RWPE1 (cell line): ENCODE measurements around the gene FANCE.
"Not testable (repeated sequence)": the region's sequence is repeated elsewhere in the genome, so short reads cannot be mapped to it uniquely, and the experiment has no call there.

Experiments
- CTCF ChIA-PET: fragments of 350-600 bp; sonication (Branson Sonifier 250); formaldehyde crosslinking; extraction: SDS; loops from one replicate; lab custom pipeline; 2021; lab: Yijun Ruan, JAX
- POLR2A ChIA-PET: fragments of 400-600 bp; formaldehyde crosslinking; extraction: SDS; loops from one replicate; lab custom pipeline; 2020; ENCODE audit warnings: antibody characterized with exemption; ENCODE audit not compliant: low non-redundant PET; lab: Yijun Ruan, JAX
- DNase-seq: peaks from one replicate; pipeline ENCODE4 v3.0.0; 2012; ENCODE audit warnings: low spot score
- H3K27ac ChIP-seq: fragments of 450-650 bp; 2 replicates; pipeline ENCODE4 v1.5.1; 2017
- CTCF ChIP-seq: fragments of 450-650 bp; conservative IDR thresholded peaks from 2 replicates; pipeline ENCODE4 v1.5.1; 2017; ENCODE audit warnings: low read depth, mild to moderate bottlenecking

FANCE gene

GRCh38 chr6:35428421-35429149, 23.6 kb upstream of the FANCE start:
- ChIA-PET CTCF (interaction anchor here (0.9 kb wide), 1 partner anchor 21 kb away, joined by 5 read pairs; no protein-coding TSS in a partner anchor), POLR2A (no interaction called here)
- no peak for TF ChIP-seq CTCF
- no peak for DNase-seq
- H3K27ac ChIP-seq: no peak overlapping the region

- no peak overlapping the region for H3K27ac ChIP-seq
- TF ChIP-seq CTCF: no peak
- ChIA-PET POLR2A (no interaction called here), CTCF (interaction anchor here (0.6 kb wide), 1 partner anchor 38 kb away, joined by 3 read pairs; no protein-coding TSS in a partner anchor)
- no peak for DNase-seq
These were observed 22.7 kb upstream of the FANCE start for GRCh38 chr6:35429463-35429862.

- ChIA-PET POLR2A (no interaction called here), CTCF (interaction anchor here (0.6 kb wide), 2 partner anchors 26 to 107 kb away, joined by 3 to 4 read pairs; no protein-coding TSS in a partner anchor)
These were observed 19.8 kb upstream of the FANCE start for GRCh38 chr6:35432291-35432690.

GRCh38 chr6:35432702-35433101, 19.4 kb upstream of the FANCE start:
- CTCF ChIA-PET: interaction anchor here (0.6 kb wide), 1 partner anchor 107 kb away, joined by 3 read pairs; no protein-coding TSS in a partner anchor

More at GRCh38 chr6:35432291-35432690, 19.8 kb upstream of the FANCE start:
- DNase-seq: no peak
- TF ChIP-seq CTCF: no peak
- H3K27ac ChIP-seq: no peak overlapping the region

GRCh38 chr6:35435074-35435837, 16.9 kb upstream of the FANCE start:
- CTCF ChIA-PET: interaction anchor here (0.6 to 0.8 kb wide), 2 partner anchors 17 to 136 kb away, joined by 3 read pairs; partner anchors contain the start of gene FANCE
- POLR2A ChIA-PET: no interaction called here

More at GRCh38 chr6:35432702-35433101, 19.4 kb upstream of the FANCE start:
- H3K27ac ChIP-seq, DNase-seq, POLR2A ChIA-PET: not testable (repeated sequence)

GRCh38 chr6:35436071-35436857, 15.9 kb upstream of the FANCE start:
- TF ChIP-seq CTCF: no peak
- POLR2A ChIA-PET: no interaction called here

More at GRCh38 chr6:35435074-35435837, 16.9 kb upstream of the FANCE start:
- no peak for TF ChIP-seq CTCF
- H3K27ac ChIP-seq: no peak overlapping the region
- DNase-seq: no peak

GRCh38 chr6:35438378-35439065, 13.6 kb upstream of the FANCE start:
- DNase-seq, POLR2A ChIA-PET, H3K27ac ChIP-seq: not testable (repeated sequence)
- CTCF ChIA-PET: interaction anchor here (0.6 kb wide), 1 partner anchor 83 kb away, joined by 6 read pairs; no protein-coding TSS in a partner anchor

More at GRCh38 chr6:35436071-35436857, 15.9 kb upstream of the FANCE start:
- H3K27ac ChIP-seq: no peak overlapping the region
- CTCF ChIA-PET: interaction anchor here (0.6 to 1.4 kb wide), 2 partner anchors 31 to 94 kb away, joined by 3 to 4 read pairs; no protein-coding TSS in a partner anchor
- no peak for DNase-seq
